Stimulated activated CD8-positive, alpha-beta memory T cell treated with anti-CD3 and anti-CD28 coated beads, Interleukin-12 subunit alpha, Interleukin-12 subunit beta, amount 100 ng/mL, for 4 hours (primary cell): ENCODE results near the gene KRT84.

Source experiments
- DNase-seq: peaks from one replicate; pipeline ENCODE4 v3.0.0-alpha.2; 2020; ENCODE audit warnings: low read depth

Gene KRT84

GRCh38 chr12:52383331-52383730 is 2.1 kb downstream of the KRT84 start:
- no peak for DNase-seq

- DNase-seq: no peak
These were observed 2.6 kb downstream of the KRT84 start for GRCh38 chr12:52382854-52383253.

- DNase-seq: no peak
These were observed 4.2 kb downstream of the KRT84 start for GRCh38 chr12:52381206-52381605.

- DNase-seq: no peak
These were observed 5.2 kb downstream of the KRT84 start for GRCh38 chr12:52380271-52380694.

GRCh38 chr12:52379536-52379935 is 5.9 kb downstream of the KRT84 start:
- no peak for DNase-seq

GRCh38 chr12:52378091-52378490 is 7.4 kb downstream of the KRT84 start:
- DNase-seq: no peak

GRCh38 chr12:52377266-52377665 is 8.2 kb downstream of the KRT84 start:
- no peak for DNase-seq

- no peak for DNase-seq
These were observed 13.0 kb downstream of the KRT84 start for GRCh38 chr12:52372216-52373154.

GRCh38 chr12:52371716-52372115 is 13.7 kb downstream of the KRT84 start:
- no peak for DNase-seq

- DNase-seq: no peak
These were observed 14.4 kb downstream of the KRT84 start for GRCh38 chr12:52370926-52371608.

GRCh38 chr12:52369809-52370208 is 15.6 kb downstream of the KRT84 start:
- DNase-seq: no peak

- no peak for DNase-seq
These were observed 16.2 kb downstream of the KRT84 start for GRCh38 chr12:52369211-52369610.

- DNase-seq: no peak
These were observed 16.9 kb downstream of the KRT84 start for GRCh38 chr12:52368508-52368907.

- no peak for DNase-seq
These were observed 17.6 kb downstream of the KRT84 start for GRCh38 chr12:52367876-52368275.

- no peak for DNase-seq
These were observed 18.5 kb downstream of the KRT84 start, which contains the start of gene KRT85 for GRCh38 chr12:52366738-52367485. Gene KRT85, minus strand, starts transcription at chr12:52367481. Its CDS starts 76 bp downstream, at chr12:52367405.

GRCh38 chr12:52364901-52365489 is 20.5 kb downstream of the KRT84 start:
- no peak for DNase-seq

GRCh38 chr12:52364061-52364460 is 21.4 kb downstream of the KRT84 start:
- no peak for DNase-seq

- no peak for DNase-seq
These were observed 22.3 kb downstream of the KRT84 start for GRCh38 chr12:52363111-52363679.

- no peak for DNase-seq
These were observed 23.2 kb downstream of the KRT84 start for GRCh38 chr12:52362118-52362726.

- no peak for DNase-seq
These were observed 23.9 kb downstream of the KRT84 start for GRCh38 chr12:52361553-52361952.

GRCh38 chr12:52360663-52361271 is 24.7 kb downstream of the KRT84 start:
- no peak for DNase-seq
